ENCODE data around the gene SS18L1.

- TF ChIP-seq ZFP30 (CRISPR knock-in tag; IDR thresholded peaks at IDR 0.05) (no peak), ZFP3 (CRISPR knock-in tag; IDR thresholded peaks at IDR 0.05) (no peak)
Observed at GRCh38 chr20:62143957-62144825, 622 bp downstream of the SS18L1 start.

Data from SK-N-SH treated with all-trans-retinoic acid at 6 μM for 48 hours (cell line).